K562 (cell line): ENCODE results near the gene LRP3. TPM values are rescaled to one million over a fixed set of nuclear protein-coding genes. Genes with fewer than 3 reads are reported as not detected.
A peak's percentile ranks its signal among the peaks of the same experiment; 100 is the strongest.

Source experiments
- ATAC-seq: fragments of 200-7000 bp; cut with Tn5 transposase; 3 replicates; pipeline ENCODE4 v1.9.1; 2020; ENCODE audit warnings: moderate library complexity
- BruUV-seq: library from RNA; stranded (reverse); fragments of 400-500 nt; replicated peaks from 2 replicates; lab custom pipeline; 2021; lab: Mats Ljungman, UMichigan
- CTCF ChIA-PET: fragments of 300-600 bp; formaldehyde crosslinking; extraction: SDS; loops from one replicate; lab custom pipeline; 2021; ENCODE audit warnings: low intra/inter-chr PET ratio; lab: Yijun Ruan, JAX
- POLR2A ChIA-PET: fragments of 300-600, 350-650 bp; sonication (Branson Sonifier 250); formaldehyde crosslinking; extraction: SDS; loops from one replicate; lab custom pipeline; 2021; ENCODE audit warnings: antibody characterized with exemption, inconsistent platforms; lab: Yijun Ruan, JAX
- DNase-seq, 4 experiments: peaks; one replicate each; pipeline versions ENCODE4 v3.0.0 to v3.0.0-alpha.2; 2011 to 2018; ENCODE audit warnings: low spot score in 3 of 4, mixed read lengths in 3 of 4; ENCODE audit errors: extremely low read depth in 1 of 4
- FAIRE-seq: peaks from 2 replicates; lab custom pipeline; 2011; peaks lifted over from hg19 to GRCh38; lab: Jason Lieb, UNC
- H2AFZ ChIP-seq: 2 replicates; pipeline ENCODE4 v1.6.0; 2011; ENCODE audit warnings: low read depth, low read length, control low read depth, inconsistent platforms
- H3K27ac ChIP-seq: fragments of 200-600 bp; 3 replicates; pipeline ENCODE4 v1.8.0; 2011; ENCODE audit warnings: low read depth, mild to moderate bottlenecking, control low read depth, inconsistent platforms, low read length, moderate library complexity, mixed read lengths; ENCODE audit errors: extremely low read depth
- H3K27me3 ChIP-seq, 2 experiments: fragments of 300-600 bp in 1 of 2; 2 replicates in 1 of 2; 3 replicates in 1 of 2; pipeline versions ENCODE4 v1.6.0 to v1.8.0; 2011; ENCODE audit warnings: inconsistent platforms in 2 of 2, low read length in 2 of 2, mild to moderate bottlenecking in 1 of 2, mixed read lengths in 1 of 2, moderate library complexity in 1 of 2; ENCODE audit not compliant: control insufficient read depth in 2 of 2, insufficient read depth in 2 of 2
- H3K36me3 ChIP-seq: fragments of 300-600 bp; 3 replicates; pipeline ENCODE4 v1.8.0; 2011; ENCODE audit warnings: mild to moderate bottlenecking, low read length, inconsistent platforms; ENCODE audit not compliant: control insufficient read depth, insufficient read depth
- H3K4me1 ChIP-seq, 2 experiments: fragments of 200-600 bp in 1 of 2; replicated peaks in 1 of 2; 2 replicates in 1 of 2; 3 replicates in 1 of 2; pipeline versions ENCODE4 v1.5.1 to v1.8.0; 2011; ENCODE audit warnings: inconsistent platforms in 2 of 2, low read length in 2 of 2, mild to moderate bottlenecking in 1 of 2, mixed read lengths in 1 of 2, moderate library complexity in 1 of 2; ENCODE audit not compliant: control insufficient read depth in 2 of 2, insufficient read depth in 2 of 2
- H3K4me2 ChIP-seq: 2 replicates; pipeline ENCODE4 v1.6.1; 2011; ENCODE audit warnings: low read length, control low read depth, inconsistent platforms, mixed read lengths; ENCODE audit not compliant: insufficient read depth
- H3K4me3 ChIP-seq: fragments of 200-600 bp; sonication (generic), shearing (Covaris generic); 2 replicates; pipeline ENCODE4 v1.5.1; 2016; ENCODE audit warnings: control low read depth, inconsistent platforms
- H3K79me2 ChIP-seq: fragments of 200-600 bp; 3 replicates; pipeline ENCODE4 v1.8.0; 2011; ENCODE audit warnings: low read length, inconsistent platforms; ENCODE audit not compliant: control insufficient read depth, insufficient read depth
- H3K9ac ChIP-seq, 2 experiments: 2 replicates each; pipeline versions ENCODE4 v1.6.0 to v1.6.1; 2011; ENCODE audit warnings: low read depth in 2 of 2, low read length in 2 of 2, control low read depth in 1 of 2, inconsistent platforms in 1 of 2, mild to moderate bottlenecking in 1 of 2, mixed read lengths in 1 of 2; ENCODE audit not compliant: insufficient read depth in 1 of 2
- H3K9me1 ChIP-seq: one replicate; pipeline ENCODE4 v1.6.0; 2011; ENCODE audit warnings: inconsistent platforms, mild to moderate bottlenecking, low read length, moderate library complexity; ENCODE audit not compliant: control insufficient read depth, insufficient read depth
- H3K9me3 ChIP-seq: replicated peaks from 2 replicates; pipeline ENCODE4 v1.5.1; 2011; ENCODE audit warnings: low read depth, low read length, inconsistent platforms; ENCODE audit not compliant: control insufficient read depth, insufficient read depth
- H4K20me1 ChIP-seq: replicated peaks from 2 replicates; pipeline ENCODE4 v1.6.1; 2011; ENCODE audit warnings: low read length, inconsistent platforms, mixed read lengths; ENCODE audit not compliant: control insufficient read depth, insufficient read depth
- ARID4B ChIP-seq: sonication (generic); formaldehyde crosslinking; IDR thresholded peaks from 2 replicates; pipeline ENCODE4 v1.8.0; 2022; ENCODE audit warnings: mild to moderate bottlenecking, missing genetic modification reagents
- ATF3 ChIP-seq, 2 experiments: fragments of 450-650 bp in 1 of 2; sonication (generic) in 1 of 2; formaldehyde crosslinking in 1 of 2; IDR thresholded peaks in 1 of 2; conservative IDR thresholded peaks in 1 of 2; 2 replicates each; pipeline versions ENCODE4 v1.6.1 to v1.8.1; 2016 to 2023; ENCODE audit warnings: mild to moderate bottlenecking in 2 of 2, moderate library complexity in 2 of 2, inconsistent platforms in 1 of 2, missing genetic modification reagents in 1 of 2
- CTCF ChIP-seq, 3 experiments: IDR thresholded peaks in 2 of 3; conservative IDR thresholded peaks in 1 of 3; 2 replicates each; pipeline ENCODE4 v1.5.1; 2011 to 2012; ENCODE audit warnings: low read length in 3 of 3, mild to moderate bottlenecking in 3 of 3, control low read depth in 2 of 3, improper control_type of control experiment in 1 of 3, inconsistent platforms in 1 of 3, low read depth in 1 of 3, mixed read lengths in 1 of 3, moderate library complexity in 1 of 3; ENCODE audit not compliant: insufficient read depth in 2 of 3
- PTTG1 ChIP-seq: fragments of 450-650 bp; IDR thresholded peaks from 2 replicates; pipeline ENCODE4 v1.6.1; 2016; ENCODE audit warnings: low read depth, mild to moderate bottlenecking, missing genetic modification characterization, missing compliant biosample characterization
- WGBS: fragments of 100-300 bp; shearing (Covaris generic); methylation state at CpG from one replicate; pipeline ENCODE4 v1.1.6; 2016; ENCODE audit warnings: low coverage, mixed read lengths; ENCODE audit not compliant: insufficient coverage; ENCODE audit errors: missing lambda C conversion rate; 5-methylcytosine and 5-hydroxymethylcytosine counted together
- in situ Hi-C: fragments of 300-500 bp; cut with MboI; formaldehyde crosslinking; loops from 4 replicates; pipeline ENCODE4 v1.15.0; 2018; ENCODE audit warnings: inconsistent platforms, mixed read lengths
- intact Hi-C: fragments of 100-400 bp; cut with micrococcal nuclease; formaldehyde crosslinking; loops from 2 replicates; pipeline ENCODE4 v1.14.2; 2022
- polyA plus RNA-seq, 8 experiments: library from polyadenylated mRNA; depleted of rRNA in 4 of 8; stranded (reverse) in 5 of 8; unstranded in 3 of 8; fragments of >200 nt; fragmentation: Nextera tagmentation in 2 of 8; fragmentation: Illumina TruSeq in 1 of 8; extraction: Ambion mirVana in 2 of 8; extraction: Trizol in 1 of 8; gene quantifications; 2 replicates each; pipeline versions ENCODE4 v1.2.1 to v1.2.3, GENCODE V29; 2011 to 2014; ENCODE audit warnings: inconsistent platforms in 1 of 8, missing spikeins in 1 of 8
- total RNA-seq, 7 experiments: library from RNA; depleted of rRNA in 6 of 7; stranded (reverse); fragments of >200 nt in 6 of 7; fragmentation: Illumina TruSeq in 2 of 7; extraction: Trizol in 2 of 7; gene quantifications; 2 replicates each; pipeline versions ENCODE4 v1.2.1 to v1.2.3, GENCODE V29; 2011 to 2021; ENCODE audit warnings: low replicate concordance in 1 of 7

The LRP3 gene
- total and polyA plus RNA-seq, 9 of the 15 experiments (the other 6 are each of a cell fraction or from before 2014, with no cell fraction given) = 0.29 TPM; not detected in 8

- DNase-seq = peak in 1 of 4 experiments; percentile 12
- Histone ChIP-seq H3K27me3 (peaks cover 10 to 41% of the 10 kb centered on the region in 2 experiments; a peak in 4 of 5 replicates), H3K9me3 (no peaks in the 10 kb centered on the region), H3K9ac (no peak overlapping the region), H3K27ac (no peak overlapping the region), H3K4me3 (no peak overlapping the region), H3K4me1 (no peaks in the 10 kb centered on the region; a peak in 3 of 5 replicates), H3K36me3 (no peaks in the 10 kb centered on the region), H2AFZ (no peak overlapping the region), H3K9me1 (no peaks in the 10 kb centered on the region), H4K20me1 (no peaks in the 10 kb centered on the region), H3K79me2 (no peaks in the 10 kb centered on the region)
- 1% methylated on average over 6 of the region's 6 CpGs for WGBS
- ATAC-seq = 0 out of 3 replicates have a peak, but pooled peaks have one; percentile 28
- FAIRE-seq = no peak
- intact Hi-C loops = no loop called here
- BruUV-seq = no TSS peak
- ChIA-PET POLR2A (interaction anchor here (1.1 kb wide), 1 partner anchor 12 kb away, joined by 3 read pairs; no protein-coding TSS in a partner anchor), CTCF (no interaction called here)
- in situ Hi-C loops = loop anchor here (10.0 kb wide), 1 partner anchor 257 kb away; no protein-coding TSS in a partner anchor
- TF ChIP-seq ARID4B (CRISPR knock-in tag) (no peak), ATF3 (IDR thresholded peaks at IDR 0.05) (peak; percentile 34; the same call in 1 of the 2 replicates), ATF3 (CRISPR knock-in tag; conservative IDR thresholded peaks at IDR 0.05) (no peak), PTTG1 (tag) (no peak), CTCF (IDR thresholded peaks at IDR 0.05 in 2 of 3, conservative IDR thresholded peaks at IDR 0.05 in 1 of 3; ENCODE audit: insufficient read depth in 2 of 3, low read depth in 1 of 3, low read length in 3 of 3) (peak in 2 of 3 experiments; percentile 10 to 12; a peak in 1 of 6 replicates)
- TF ChIP-seq, all 486 proteins: peak for 2
- no peak overlapping the region for H3K4me2 ChIP-seq
Observed at GRCh38 chr19:33147538-33147937, 46.6 kb upstream of the LRP3 start.
